Activated CD8-positive, alpha-beta T cell treated with anti-CD3 and anti-CD28 coated beads for 36 hours (primary cell): ENCODE results near the gene CLTC. TPM values are rescaled to one million over a fixed set of nuclear protein-coding genes. Genes with fewer than 3 reads are reported as not detected.
A peak's percentile ranks its signal among the peaks of the same experiment; 100 is the strongest.

Experiments
- ATAC-seq: fragments of 200-7000 bp; cut with Tn5 transposase; one replicate; pipeline ENCODE4 v1.10.0; 2021; ENCODE audit warnings: mild to moderate bottlenecking, moderate library complexity
- CTCF ChIA-PET: fragments of 350-600 bp; sonication (Branson Sonifier 250); formaldehyde crosslinking; loops from one replicate; lab custom pipeline; 2021; ENCODE audit warnings: antibody characterized with exemption; lab: Charles Lee
- POLR2A ChIA-PET: fragments of 350-600 bp; sonication (Branson Sonifier 250); formaldehyde crosslinking; loops from one replicate; lab custom pipeline; 2021; ENCODE audit warnings: antibody characterized with exemption; lab: Charles Lee
- DNase-seq: peaks from one replicate; pipeline ENCODE4 v3.0.0-alpha.2; 2020
- H3K27ac Mint-ChIP-seq: one replicate; pipeline ENCODE4 v1.8.0; 2021; ENCODE audit warnings: mild to moderate bottlenecking, mixed read lengths
- H3K27me3 Mint-ChIP-seq: one replicate; pipeline ENCODE4 v1.8.0; 2021; ENCODE audit warnings: mixed read lengths
- H3K36me3 Mint-ChIP-seq: one replicate; pipeline ENCODE4 v1.8.0; 2021; ENCODE audit warnings: low read depth, mixed read lengths
- H3K4me1 Mint-ChIP-seq: one replicate; pipeline ENCODE4 v1.8.0; 2021; ENCODE audit warnings: low read depth, mixed read lengths
- H3K4me3 Mint-ChIP-seq: one replicate; pipeline ENCODE4 v1.8.0; 2021; ENCODE audit warnings: mild to moderate bottlenecking, moderate library complexity, mixed read lengths
- H3K9me3 Mint-ChIP-seq: one replicate; pipeline ENCODE4 v1.8.0; 2021; ENCODE audit warnings: mixed read lengths
- CTCF ChIP-seq: fragments of 200-600 bp; IDR thresholded peaks from one replicate; pipeline ENCODE4 v1.8.0; 2022; ENCODE audit warnings: antibody characterized with exemption, mild to moderate bottlenecking
- intact Hi-C: fragments of 100-400 bp; cut with micrococcal nuclease; formaldehyde crosslinking; loops from one replicate; pipeline ENCODE4 v1.10.0; 2022
- total RNA-seq, 2 experiments: library from RNA; stranded (reverse); gene quantifications; one replicate each; pipeline ENCODE4 v1.2.3, GENCODE V29; 2021

Gene CLTC
- total RNA-seq, 2 experiments from 2014 or later = 137 to 142 TPM

GRCh38 chr17:59607061-59607460 is 12.6 kb upstream of the CLTC start:
- no peaks in the 10 kb centered on the region for H3K9me3 Mint-ChIP-seq
- H3K27me3 Mint-ChIP-seq = no peaks in the 10 kb centered on the region
- ATAC-seq = no peak
- H3K4me1 Mint-ChIP-seq = no peaks in the 10 kb centered on the region
- H3K27ac Mint-ChIP-seq = no peak overlapping the region
- DNase-seq = no peak
- H3K4me3 Mint-ChIP-seq = no peak overlapping the region
- H3K36me3 Mint-ChIP-seq = peaks cover 25% of the 10 kb centered on the region
- TF ChIP-seq CTCF = no peak
- intact Hi-C loops = no loop called here
- CTCF ChIA-PET = interaction anchor here (0.8 to 2.1 kb wide), 5 partner anchors 10 to 166 kb away, joined by 3 to 7 read pairs (median 4); partner anchors contain the start of gene CLTC
- POLR2A ChIA-PET = interaction anchor here (2.0 kb wide), 1 partner anchor 12 kb away, joined by 5 read pairs; no protein-coding TSS in a partner anchor

GRCh38 chr17:59607817-59608403 is 11.8 kb upstream of the CLTC start:
- Mint-ChIP-seq H3K27ac (no peak overlapping the region), H3K4me3 (no peak overlapping the region), H3K27me3 (no peaks in the 10 kb centered on the region), H3K36me3 (peaks cover 19% of the 10 kb centered on the region), H3K9me3 (no peaks in the 10 kb centered on the region), H3K4me1 (no peaks in the 10 kb centered on the region)
- ChIA-PET CTCF (interaction anchor here (0.8 to 2.1 kb wide), 6 partner anchors 9 to 166 kb away, joined by 3 to 7 read pairs (median 4); partner anchors contain the start of gene CLTC), POLR2A (interaction anchor here (2.0 kb wide), 1 partner anchor 11 kb away, joined by 5 read pairs; no protein-coding TSS in a partner anchor)
- intact Hi-C loops = no loop called here
- DNase-seq (peak; percentile 71), ATAC-seq (no peak)
- TF ChIP-seq CTCF = peak; percentile 48

DNA sequence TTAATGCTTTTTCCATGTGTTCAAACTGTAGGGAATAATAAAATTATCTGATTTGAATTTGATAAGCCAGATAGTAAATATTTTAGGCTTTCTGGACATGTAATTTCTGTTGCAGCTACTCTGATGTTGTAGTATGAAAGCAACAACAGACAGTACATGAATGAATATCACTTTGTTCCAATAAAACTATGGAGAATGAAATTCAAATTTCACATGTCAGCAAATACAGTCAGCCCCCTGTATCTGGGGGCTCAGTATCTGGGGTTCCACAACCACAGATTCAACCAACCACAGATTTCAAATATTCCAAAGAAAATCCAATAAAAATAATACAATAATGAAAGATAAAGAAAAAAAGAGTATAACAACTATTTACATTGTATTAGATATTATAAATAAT is 8.2 kb upstream of the CLTC start:
- Mint-ChIP-seq H3K4me1 (peaks cover 4% of the 10 kb centered on the region), H3K27ac (no peak overlapping the region), H3K4me3 (no peak overlapping the region), H3K27me3 (no peaks in the 10 kb centered on the region), H3K36me3 (peaks cover 14% of the 10 kb centered on the region), H3K9me3 (no peaks in the 10 kb centered on the region)
- CTCF ChIA-PET = interaction anchor here (1.2 kb wide), 1 partner anchor 10 kb away, joined by 5 read pairs; no protein-coding TSS in a partner anchor
- ATAC-seq (no peak), DNase-seq (no peak)
- no peak for TF ChIP-seq CTCF
- POLR2A ChIA-PET = no interaction called here
- intact Hi-C loops = no loop called here

DNA sequence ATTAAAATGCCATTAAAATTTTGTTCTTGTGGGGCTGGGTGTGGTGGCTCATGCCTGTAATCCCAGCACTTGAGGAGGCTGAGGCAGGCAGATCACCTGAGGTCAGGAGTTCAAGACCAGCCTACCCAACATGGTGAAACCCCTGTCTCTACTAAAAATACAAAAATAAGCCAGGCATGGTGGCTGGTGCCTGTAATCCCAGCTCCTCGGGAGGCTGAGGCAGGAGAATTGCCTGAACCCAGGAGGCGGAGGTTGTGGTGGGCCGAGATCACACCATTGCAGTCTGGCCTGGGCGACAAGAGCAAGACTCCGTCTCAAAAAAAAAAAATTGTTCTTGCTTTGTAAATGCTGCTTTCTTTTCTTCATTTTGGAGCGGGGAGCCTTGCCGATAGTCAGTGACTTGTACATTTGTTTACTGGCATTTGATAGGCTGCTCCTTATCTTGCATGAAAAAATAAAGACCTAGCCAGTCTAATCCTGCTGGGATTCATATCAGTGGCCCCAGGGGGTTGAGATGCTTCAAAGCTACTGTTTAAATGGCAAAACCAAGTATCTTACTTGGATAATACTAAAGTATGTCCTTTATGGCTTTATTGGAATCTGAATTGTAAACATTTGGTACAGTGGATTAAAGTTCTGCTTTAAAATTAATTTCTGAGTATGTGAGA is 3.3 kb upstream of the CLTC start:
- POLR2A ChIA-PET = interaction anchor here (0.6 kb wide), 1 partner anchor 349 kb away, joined by 4 read pairs; no protein-coding TSS in a partner anchor
- Mint-ChIP-seq H3K9me3 (no peaks in the 10 kb centered on the region), H3K27me3 (no peaks in the 10 kb centered on the region), H3K36me3 (peaks cover 5% of the 10 kb centered on the region), H3K4me1 (peaks cover 27% of the 10 kb centered on the region), H3K4me3 (no peak overlapping the region), H3K27ac (no peak overlapping the region)
- no peak for TF ChIP-seq CTCF
- CTCF ChIA-PET = interaction anchor here (1.5 kb wide), 1 partner anchor 8 kb away, joined by 5 read pairs; no protein-coding TSS in a partner anchor
- intact Hi-C loops = no loop called here
- DNase-seq = no peak
- no peak for ATAC-seq
